C4-2B (cell line): ENCODE measurements around the gene EIF4EBP3.

Experiments used
- ZFX ChIP-seq: fragments of 450-650 bp; IDR thresholded peaks from 2 replicates; pipeline ENCODE4 v1.6.1; 2017
- TF ChIP-seq, protein P1 (sequence below): fragments of 450-650 bp; conservative IDR thresholded peaks from 2 replicates; pipeline ENCODE4 v1.5.1; 2017; ENCODE audit warnings: mild to moderate bottlenecking

DNA sequence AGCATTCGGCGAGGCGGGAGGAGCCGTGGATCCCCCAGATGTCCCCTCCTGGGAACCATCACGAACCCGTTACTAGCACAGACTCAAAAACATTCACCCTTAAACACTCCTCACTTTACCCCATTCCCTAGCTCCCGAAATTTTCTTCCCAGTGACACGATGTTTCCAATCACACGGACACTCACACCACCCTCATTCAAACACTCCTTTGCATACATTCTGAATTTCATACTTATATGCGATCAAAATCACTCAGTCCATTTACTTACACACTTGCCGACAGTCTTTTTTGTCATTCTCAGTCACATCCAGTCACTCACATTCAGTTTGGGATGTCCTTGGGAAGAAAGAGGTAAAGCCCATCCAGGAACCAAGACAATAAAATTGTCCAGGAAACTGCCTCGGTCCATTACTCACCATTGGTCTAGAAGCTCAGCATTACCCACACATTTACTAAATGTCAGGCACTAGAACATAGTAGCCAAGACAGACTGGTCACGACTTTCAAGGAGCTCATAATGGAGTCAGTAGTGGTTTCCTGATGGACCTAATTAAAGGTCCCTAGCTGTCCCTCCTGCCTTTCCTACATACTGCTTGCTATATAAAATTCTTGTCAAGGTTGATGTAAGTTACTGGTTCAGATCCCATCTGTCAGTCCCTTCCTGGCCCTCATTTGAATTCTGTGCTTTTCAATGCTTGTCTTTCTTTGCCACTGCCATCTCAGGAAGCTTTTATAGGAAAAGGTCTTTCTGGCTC, 17.7 kb downstream of the EIF4EBP3 start:
- TF ChIP-seq, protein P1, sequence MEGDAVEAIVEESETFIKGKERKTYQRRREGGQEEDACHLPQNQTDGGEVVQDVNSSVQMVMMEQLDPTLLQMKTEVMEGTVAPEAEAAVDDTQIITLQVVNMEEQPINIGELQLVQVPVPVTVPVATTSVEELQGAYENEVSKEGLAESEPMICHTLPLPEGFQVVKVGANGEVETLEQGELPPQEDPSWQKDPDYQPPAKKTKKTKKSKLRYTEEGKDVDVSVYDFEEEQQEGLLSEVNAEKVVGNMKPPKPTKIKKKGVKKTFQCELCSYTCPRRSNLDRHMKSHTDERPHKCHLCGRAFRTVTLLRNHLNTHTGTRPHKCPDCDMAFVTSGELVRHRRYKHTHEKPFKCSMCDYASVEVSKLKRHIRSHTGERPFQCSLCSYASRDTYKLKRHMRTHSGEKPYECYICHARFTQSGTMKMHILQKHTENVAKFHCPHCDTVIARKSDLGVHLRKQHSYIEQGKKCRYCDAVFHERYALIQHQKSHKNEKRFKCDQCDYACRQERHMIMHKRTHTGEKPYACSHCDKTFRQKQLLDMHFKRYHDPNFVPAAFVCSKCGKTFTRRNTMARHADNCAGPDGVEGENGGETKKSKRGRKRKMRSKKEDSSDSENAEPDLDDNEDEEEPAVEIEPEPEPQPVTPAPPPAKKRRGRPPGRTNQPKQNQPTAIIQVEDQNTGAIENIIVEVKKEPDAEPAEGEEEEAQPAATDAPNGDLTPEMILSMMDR, result no peak
- TF ChIP-seq ZFX, result no peak
